ENCODE results near the gene PPP1R1C. TPM values are rescaled to one million over a fixed set of nuclear protein-coding genes. Genes with fewer than 3 reads are reported as not detected.
A peak's percentile ranks its signal among the peaks of the same experiment; 100 is the strongest.

PPP1R1C gene
- total RNA-seq, 1 experiment from 2014 or later: 4.0 TPM

DNA sequence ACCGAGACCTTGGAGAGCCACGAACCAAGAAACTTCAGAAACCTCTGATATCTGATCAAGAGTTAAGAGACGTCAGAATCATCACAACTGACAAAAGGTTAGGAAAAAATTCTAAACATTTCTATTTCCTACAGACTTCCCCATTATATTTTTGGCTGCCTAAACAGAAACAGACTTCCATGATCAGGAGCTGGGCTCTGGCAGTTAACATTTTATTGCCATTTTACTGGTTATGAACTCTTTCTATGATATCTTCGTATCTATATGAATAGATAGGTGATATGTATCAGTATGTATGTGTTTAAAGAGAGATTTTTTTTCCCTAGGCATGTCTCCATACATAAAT lies 31.1 kb upstream of the PPP1R1C start:
- no CpG with 5 or more reads among the region's 4 CpGs for WGBS (ENCODE audit: extremely low coverage, insufficient read length, low lambda C conversion rate)
- Mint-ChIP-seq H3K27me3 (ENCODE audit: low read depth) (no peaks in the 10 kb centered on the region), H3K36me3 (ENCODE audit: insufficient read depth in 1 of 3, low read depth in 3 of 3) (no peaks in the 10 kb centered on the region), H3K4me1 (peaks cover 4 to 6% of the 10 kb centered on the region in 2 experiments; a peak in 3 of 4 replicates), H3K4me3 (peak overlapping the region in 1 of 2 experiments; percentile 63; a peak in 3 of 5 replicates), H3K9me3 (no peaks in the 10 kb centered on the region), H3K27ac (no peak overlapping the region)
- Histone ChIP-seq H3K9me3 (ENCODE audit: control insufficient read depth, low read depth, low read length) (no peaks in the 10 kb centered on the region), H3K79me1 (ENCODE audit: insufficient read depth, low read depth, low read length, poor library complexity, severe bottlenecking) (no peaks in the 10 kb centered on the region), H3K23ac (ENCODE audit: insufficient read length, low read depth, low read length) (no peak overlapping the region), H4K20me1 (ENCODE audit: control insufficient read depth, insufficient read depth, insufficient read length) (no peaks in the 10 kb centered on the region), H2BK12ac (ENCODE audit: insufficient read length, low read depth, low read length) (no peak overlapping the region), H4K5ac (ENCODE audit: insufficient read length, low read depth, low read length) (no peak overlapping the region), H3T11ph (ENCODE audit: low read length) (no peak overlapping the region), H4K8ac (replicated peaks; ENCODE audit: insufficient read length, low read depth, low read length) (no peak overlapping the region), H3K18ac (ENCODE audit: insufficient read length, low read depth, low read length) (no peak overlapping the region), H2BK5ac (ENCODE audit: insufficient read length, low read length) (no peak overlapping the region), H3K4me1 (ENCODE audit: insufficient read depth, low read length) (no peaks in the 10 kb centered on the region), H3K27me3 (ENCODE audit: insufficient read depth, low read length) (no peaks in the 10 kb centered on the region), H2BK120ac (ENCODE audit: low read depth, low read length, poor library complexity, severe bottlenecking) (no peak overlapping the region), H2BK20ac (ENCODE audit: low read depth, low read length, poor library complexity, severe bottlenecking) (no peak overlapping the region), H3K56ac (ENCODE audit: insufficient read length, low read depth, low read length) (no peak overlapping the region), H4K91ac (ENCODE audit: insufficient read length, low read depth, low read length) (no peak overlapping the region), H3K23me2 (ENCODE audit: insufficient read length, low read depth, low read length, poor library complexity, severe bottlenecking) (no peaks in the 10 kb centered on the region), H2AFZ (ENCODE audit: low read length) (no peak overlapping the region), H3K4me2 (ENCODE audit: insufficient read depth, insufficient read length, low read length) (no peak overlapping the region), H3K14ac (ENCODE audit: insufficient read depth, low read length) (no peak overlapping the region), H3K9ac (ENCODE audit: extremely low read depth, insufficient read length, low read length) (no peak overlapping the region), H3K27ac (ENCODE audit: insufficient read length, low read depth, low read length) (no peak overlapping the region), H3K4ac (ENCODE audit: low read depth, low read length) (no peak overlapping the region), H3K79me2 (ENCODE audit: insufficient read depth, low read length) (no peaks in the 10 kb centered on the region), H2BK15ac (ENCODE audit: low read depth, low read length) (no peak overlapping the region), H2AK5ac (ENCODE audit: insufficient read length, low read length) (no peak overlapping the region)
- no peak for TF ChIP-seq CTCF (conservative IDR thresholded peaks at IDR 0.05)
- no peak for DNase-seq
